ENCODE measurements around the gene RAD51B.

Gene RAD51B

GRCh38 chr14:68341411-68342212 is 522.0 kb downstream of the RAD51B start:
- no peak overlapping the region for H3K4me3 ChIP-seq (replicated peaks; ENCODE audit: low read depth, low read length)
- no peak for DNase-seq (ENCODE audit: low read depth)
- no peak for TF ChIP-seq CTCF (IDR thresholded peaks at IDR 0.05; ENCODE audit: low read length, missing control alignments)

- H3K4me3 ChIP-seq (replicated peaks; ENCODE audit: low read depth, low read length): no peak overlapping the region
- no peak for TF ChIP-seq CTCF (IDR thresholded peaks at IDR 0.05; ENCODE audit: low read length, missing control alignments)
- DNase-seq (ENCODE audit: low read depth): no peak
These were observed 522.7 kb downstream of the RAD51B start for GRCh38 chr14:68342216-68342763.

GRCh38 chr14:68343534-68344118 is 524.0 kb downstream of the RAD51B start:
- no peak for DNase-seq (ENCODE audit: low read depth)
- TF ChIP-seq CTCF (IDR thresholded peaks at IDR 0.05; ENCODE audit: low read length, missing control alignments): no peak
- no peak overlapping the region for H3K4me3 ChIP-seq (replicated peaks; ENCODE audit: low read depth, low read length)

- no peak for DNase-seq (ENCODE audit: low read depth)
- TF ChIP-seq CTCF (IDR thresholded peaks at IDR 0.05; ENCODE audit: low read length, missing control alignments): no peak
- H3K4me3 ChIP-seq (replicated peaks; ENCODE audit: low read depth, low read length): no peak overlapping the region
These were observed 526.2 kb downstream of the RAD51B start for GRCh38 chr14:68345738-68346137.

- no peak overlapping the region for H3K4me3 ChIP-seq (replicated peaks; ENCODE audit: low read depth, low read length)
- peak; percentile 13 for DNase-seq (ENCODE audit: low read depth)
- no peak for TF ChIP-seq CTCF (IDR thresholded peaks at IDR 0.05; ENCODE audit: low read length, missing control alignments)
These were observed 527.2 kb downstream of the RAD51B start for GRCh38 chr14:68346556-68347343.

GRCh38 chr14:68349900-68350629 is 530.5 kb downstream of the RAD51B start:
- no peak for TF ChIP-seq CTCF (IDR thresholded peaks at IDR 0.05; ENCODE audit: low read length, missing control alignments)
- H3K4me3 ChIP-seq (replicated peaks; ENCODE audit: low read depth, low read length): no peak overlapping the region
- DNase-seq (ENCODE audit: low read depth): peak; percentile 36
